Activated CD4-positive, alpha-beta T cell treated with anti-CD3 and anti-CD28 coated beads, Interleukin-2, amount 10 ng/mL, durations not matched to agents 24 days and 14 days (primary cell): ENCODE data around the gene CRACR2A. TPM values are rescaled to one million over a fixed set of nuclear protein-coding genes. Genes with fewer than 3 reads are reported as not detected.

ENCODE experiments used
- DNase-seq: peaks from one replicate; pipeline ENCODE4 v3.0.0; 2022
- H3K27ac Mint-ChIP-seq: one replicate; pipeline ENCODE4 v1.8.0; 2022; ENCODE audit warnings: mild to moderate bottlenecking, mixed read lengths
- H3K27me3 Mint-ChIP-seq: one replicate; pipeline ENCODE4 v1.8.0; 2022; ENCODE audit warnings: mixed read lengths
- H3K36me3 Mint-ChIP-seq: one replicate; pipeline ENCODE4 v1.8.0; 2022; ENCODE audit warnings: low read depth, mild to moderate bottlenecking, mixed read lengths
- H3K4me1 Mint-ChIP-seq: one replicate; pipeline ENCODE4 v1.8.0; 2021; ENCODE audit warnings: mixed read lengths
- H3K4me3 Mint-ChIP-seq: one replicate; pipeline ENCODE4 v1.8.0; 2022; ENCODE audit warnings: mild to moderate bottlenecking, moderate library complexity, mixed read lengths
- H3K9me3 Mint-ChIP-seq: one replicate; pipeline ENCODE4 v1.8.0; 2021; ENCODE audit warnings: mixed read lengths
- intact Hi-C: fragments of 100-400 bp; cut with micrococcal nuclease; formaldehyde crosslinking; loops from one replicate; pipeline ENCODE4 v1.15.1; 2023
- total RNA-seq: library from RNA; stranded (reverse); gene quantifications from 2 replicates; pipeline ENCODE4 v1.2.3, GENCODE V29; 2022

Gene CRACR2A
- total RNA-seq, 1 donor from 2014 or later, result 27.0 TPM

DNA sequence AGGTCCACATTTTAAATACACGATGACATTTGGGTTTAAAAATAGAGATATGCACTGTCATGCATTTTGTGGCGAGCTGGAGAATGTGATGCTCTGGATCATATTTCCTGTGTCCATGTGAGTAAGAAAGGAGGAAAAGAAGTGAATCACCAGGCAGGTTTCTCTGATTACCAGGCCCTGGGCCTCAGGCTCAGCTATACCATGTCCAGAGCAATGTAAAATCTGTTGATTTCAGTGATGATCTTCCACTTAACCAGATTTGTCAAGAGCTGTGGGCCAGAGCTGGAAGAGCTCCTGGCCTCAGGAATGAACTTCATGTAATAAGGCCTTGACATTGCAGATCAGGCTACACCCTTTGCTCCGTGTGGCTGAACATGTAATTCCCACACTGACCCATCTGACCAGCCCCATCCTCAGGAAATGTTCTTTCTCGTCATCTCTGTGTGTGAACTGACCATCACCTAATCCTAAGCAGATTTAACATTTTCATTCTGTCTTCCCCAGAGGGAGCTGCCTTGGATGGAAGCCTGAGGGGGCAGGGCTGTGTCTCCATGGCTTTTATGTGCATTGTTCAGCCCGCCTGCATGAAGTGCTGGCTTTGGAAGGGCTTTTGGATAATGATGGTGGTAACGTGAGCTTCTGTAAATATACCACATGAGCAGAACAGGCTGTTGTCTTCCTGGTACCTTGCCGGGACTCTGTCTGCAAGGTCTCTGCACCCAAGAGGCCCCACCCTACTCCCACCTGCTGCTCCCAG, 54.5 kb downstream of the CRACR2A start:
- Mint-ChIP-seq H3K36me3 (peaks cover 37% of the 10 kb centered on the region), H3K9me3 (peaks cover under 1% of the 10 kb centered on the region), H3K27ac (no peak overlapping the region), H3K4me3 (no peak overlapping the region), H3K4me1 (peaks cover 1% of the 10 kb centered on the region), H3K27me3 (no peaks in the 10 kb centered on the region)
- intact Hi-C loops, result no loop called here
- DNase-seq, result no peak

- DNase-seq, result no peak
- Mint-ChIP-seq H3K4me3 (no peak overlapping the region), H3K9me3 (no peaks in the 10 kb centered on the region), H3K36me3 (peaks cover 36% of the 10 kb centered on the region), H3K4me1 (peaks cover 1% of the 10 kb centered on the region), H3K27me3 (no peaks in the 10 kb centered on the region), H3K27ac (no peak overlapping the region)
- intact Hi-C loops, result no loop called here
Observed at GRCh38 chr12:3697311-3697870, 55.5 kb downstream of the CRACR2A start.

- peaks cover 53% of the 10 kb centered on the region for H3K36me3 Mint-ChIP-seq
Observed at GRCh38 chr12:3694673-3695072, 58.2 kb downstream of the CRACR2A start.

GRCh38 chr12:3692616-3693365, 60.1 kb downstream of the CRACR2A start:
- H3K36me3 Mint-ChIP-seq, result peaks cover 62% of the 10 kb centered on the region
- intact Hi-C loops, result no loop called here
- no peaks in the 10 kb centered on the region for H3K27me3 Mint-ChIP-seq
- H3K4me1 Mint-ChIP-seq, result no peaks in the 10 kb centered on the region
- peaks cover 23% of the 10 kb centered on the region for H3K9me3 Mint-ChIP-seq
- H3K4me3 Mint-ChIP-seq, result no peak overlapping the region
- DNase-seq, result no peak
- no peak overlapping the region for H3K27ac Mint-ChIP-seq

More at GRCh38 chr12:3694673-3695072, 58.2 kb downstream of the CRACR2A start:
- Mint-ChIP-seq H3K27me3 (no peaks in the 10 kb centered on the region), H3K4me3 (no peak overlapping the region), H3K4me1 (peaks cover 1% of the 10 kb centered on the region), H3K27ac (no peak overlapping the region), H3K9me3 (peaks cover 13% of the 10 kb centered on the region)
- intact Hi-C loops, result no loop called here
- no peak for DNase-seq

- no peak overlapping the region for H3K4me3 Mint-ChIP-seq
- intact Hi-C loops, result no loop called here
- H3K27ac Mint-ChIP-seq, result no peak overlapping the region
- no peaks in the 10 kb centered on the region for H3K27me3 Mint-ChIP-seq
- H3K4me1 Mint-ChIP-seq, result peaks cover 7% of the 10 kb centered on the region
- H3K36me3 Mint-ChIP-seq, result peaks cover 44% of the 10 kb centered on the region
- H3K9me3 Mint-ChIP-seq, result peaks cover 23% of the 10 kb centered on the region
- no peak for DNase-seq
Observed at GRCh38 chr12:3686463-3686862, 66.4 kb downstream of the CRACR2A start.

- Mint-ChIP-seq H3K9me3 (peaks cover 19% of the 10 kb centered on the region), H3K4me3 (no peak overlapping the region), H3K27me3 (no peaks in the 10 kb centered on the region), H3K4me1 (peaks cover 7% of the 10 kb centered on the region), H3K36me3 (peaks cover 39% of the 10 kb centered on the region), H3K27ac (no peak overlapping the region)
- no peak for DNase-seq
- intact Hi-C loops, result no loop called here
Observed at GRCh38 chr12:3685830-3686229, 67.1 kb downstream of the CRACR2A start.

GRCh38 chr12:3684449-3685051, 68.4 kb downstream of the CRACR2A start:
- H3K36me3 Mint-ChIP-seq, result peaks cover 29% of the 10 kb centered on the region
- DNase-seq, result no peak
- H3K4me3 Mint-ChIP-seq, result no peak overlapping the region
- no peak overlapping the region for H3K27ac Mint-ChIP-seq
- H3K4me1 Mint-ChIP-seq, result peaks cover 7% of the 10 kb centered on the region
- intact Hi-C loops, result no loop called here
- H3K27me3 Mint-ChIP-seq, result no peaks in the 10 kb centered on the region
- peaks cover 10% of the 10 kb centered on the region for H3K9me3 Mint-ChIP-seq

GRCh38 chr12:3683670-3684069, 69.2 kb downstream of the CRACR2A start:
- H3K4me3 Mint-ChIP-seq, result no peak overlapping the region
- H3K36me3 Mint-ChIP-seq, result peaks cover 28% of the 10 kb centered on the region
- intact Hi-C loops, result no loop called here
- no peak overlapping the region for H3K27ac Mint-ChIP-seq
- no peaks in the 10 kb centered on the region for H3K27me3 Mint-ChIP-seq
- H3K9me3 Mint-ChIP-seq, result peaks cover 1% of the 10 kb centered on the region
- peaks cover 7% of the 10 kb centered on the region for H3K4me1 Mint-ChIP-seq
- DNase-seq, result no peak

DNA sequence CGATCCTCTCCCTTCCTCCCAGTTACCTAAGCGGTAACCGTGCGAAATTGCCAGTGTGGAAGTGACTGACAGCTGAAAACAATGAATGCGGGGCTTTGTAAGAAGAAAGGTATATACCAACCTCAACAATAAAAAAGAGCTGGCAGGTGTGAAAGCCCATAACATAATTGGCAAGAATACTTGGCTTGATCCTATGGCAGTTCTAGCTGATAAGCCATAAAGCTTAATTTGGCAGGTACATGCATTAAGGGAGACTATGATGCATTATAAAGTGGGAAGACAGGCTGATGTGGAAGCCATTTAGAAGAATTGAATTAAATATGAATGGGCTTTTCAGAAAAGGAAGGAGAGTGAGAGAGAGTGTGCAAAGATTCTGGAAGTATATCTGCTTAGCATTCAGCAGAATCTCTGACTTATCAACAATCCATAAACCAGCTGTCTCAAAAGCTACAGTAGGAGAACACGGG, 71.3 kb downstream of the CRACR2A start:
- Mint-ChIP-seq H3K27me3 (no peaks in the 10 kb centered on the region), H3K4me1 (peaks cover 5% of the 10 kb centered on the region), H3K27ac (no peak overlapping the region), H3K36me3 (peaks cover 32% of the 10 kb centered on the region), H3K4me3 (no peak overlapping the region), H3K9me3 (no peaks in the 10 kb centered on the region)
- DNase-seq, result no peak
- intact Hi-C loops, result no loop called here

GRCh38 chr12:3680919-3681594, 71.9 kb downstream of the CRACR2A start:
- intact Hi-C loops, result no loop called here

DNA sequence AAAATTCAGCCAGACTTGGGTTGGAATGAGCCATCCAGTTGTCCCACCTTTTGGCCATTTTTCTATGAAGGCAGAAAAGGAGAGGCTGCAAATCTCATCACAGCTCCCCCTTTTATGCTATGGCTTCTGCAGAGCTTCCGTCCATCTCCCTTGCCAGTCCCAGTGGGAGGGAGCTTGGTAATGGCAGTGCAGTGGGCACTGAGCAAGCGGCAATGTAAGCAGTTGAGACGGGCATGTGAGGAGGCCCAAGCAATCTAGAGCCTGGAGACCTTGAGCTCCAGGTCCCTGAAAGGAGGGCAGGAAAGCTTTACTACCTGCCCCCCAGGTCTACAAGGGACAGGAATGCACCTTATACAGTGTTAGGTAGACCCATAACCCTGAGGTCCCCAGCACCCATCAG, 73.1 kb downstream of the CRACR2A start:
- Mint-ChIP-seq H3K27ac (no peak overlapping the region), H3K4me1 (no peaks in the 10 kb centered on the region), H3K4me3 (no peak overlapping the region), H3K27me3 (no peaks in the 10 kb centered on the region), H3K36me3 (peaks cover 32% of the 10 kb centered on the region), H3K9me3 (no peaks in the 10 kb centered on the region)
- DNase-seq, result no peak
- intact Hi-C loops, result no loop called here

More at GRCh38 chr12:3680919-3681594, 71.9 kb downstream of the CRACR2A start:
- H3K36me3 Mint-ChIP-seq, result peaks cover 32% of the 10 kb centered on the region
- H3K27ac Mint-ChIP-seq, result no peak overlapping the region
- peaks cover 3% of the 10 kb centered on the region for H3K4me1 Mint-ChIP-seq
- H3K4me3 Mint-ChIP-seq, result no peak overlapping the region
- no peaks in the 10 kb centered on the region for H3K27me3 Mint-ChIP-seq
- H3K9me3 Mint-ChIP-seq, result no peaks in the 10 kb centered on the region
- no peak for DNase-seq

GRCh38 chr12:3677609-3678008, 75.3 kb downstream of the CRACR2A start:
- Mint-ChIP-seq H3K27ac (no peak overlapping the region), H3K9me3 (no peaks in the 10 kb centered on the region), H3K36me3 (peaks cover 42% of the 10 kb centered on the region), H3K4me3 (no peak overlapping the region), H3K4me1 (no peaks in the 10 kb centered on the region), H3K27me3 (no peaks in the 10 kb centered on the region)
- intact Hi-C loops, result no loop called here
- DNase-seq, result no peak

DNA sequence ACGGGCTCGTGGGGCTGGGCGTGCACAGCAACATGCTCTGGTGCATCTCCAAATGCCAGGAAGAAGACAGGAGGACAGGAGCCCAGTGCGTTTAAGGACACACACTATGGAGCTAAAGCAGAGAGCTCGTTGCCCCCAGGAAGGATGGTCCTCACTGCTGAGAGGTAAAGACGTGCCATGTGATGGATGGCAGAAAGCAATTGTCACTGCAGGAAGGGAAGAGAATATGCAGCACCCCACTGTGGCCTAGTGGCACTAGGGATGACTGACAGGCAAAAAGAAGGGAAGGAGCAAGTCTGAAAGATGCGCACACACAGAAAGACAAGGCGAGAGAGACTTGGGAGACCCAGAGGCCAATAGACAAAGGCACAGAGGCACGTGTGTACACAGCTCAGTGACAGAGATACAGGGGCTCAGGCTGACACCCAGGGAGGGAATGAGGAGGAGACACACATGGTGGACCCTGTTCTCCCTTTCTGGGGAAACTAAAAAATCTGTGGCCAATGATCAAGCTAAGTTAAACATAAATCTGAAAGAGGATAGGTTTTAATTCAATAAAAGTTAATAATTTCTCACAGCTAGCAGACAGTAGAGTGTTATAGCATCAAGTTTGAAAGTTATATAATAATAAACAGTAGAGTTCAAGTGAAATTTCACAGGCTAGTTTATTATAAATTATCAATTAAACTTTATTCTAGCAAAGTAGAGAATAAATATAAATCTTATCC, 78.8 kb downstream of the CRACR2A start:
- Mint-ChIP-seq H3K4me3 (no peak overlapping the region), H3K27me3 (no peaks in the 10 kb centered on the region), H3K27ac (no peak overlapping the region), H3K4me1 (peaks cover 15% of the 10 kb centered on the region), H3K36me3 (peaks cover 45% of the 10 kb centered on the region), H3K9me3 (no peaks in the 10 kb centered on the region)
- intact Hi-C loops, result loop anchor here (5.0 kb wide), 1 partner anchor 78 kb away; the partner anchor contains the start of gene CRACR2A
- DNase-seq, result no peak
